Measurements from ENCODE around the gene EDN3. TPM values are rescaled to one million over a fixed set of nuclear protein-coding genes. Genes with fewer than 3 reads are reported as not detected.

The EDN3 gene
- not detected in 2 replicates for total RNA-seq

GRCh38 chr20:59300333-59301081 is at the start of gene EDN3:
EDN3 (plus strand) TSS chr20:59300611; CDS start chr20:59300813, 202 bp downstream.
- TF ChIP-seq CTCF (conservative IDR thresholded peaks at IDR 0.05; ENCODE audit: low read depth, low read length): no peak
- no peak within 1 kb of the TSS for H3K4me3 ChIP-seq (ENCODE audit: low read depth, low read length)
- no peak for DNase-seq (ENCODE audit: low read depth)

GRCh38 chr20:59253325-59253724 is 47.1 kb upstream of the EDN3 start:
- TF ChIP-seq CTCF (conservative IDR thresholded peaks at IDR 0.05; ENCODE audit: low read depth, low read length): no peak
- DNase-seq (ENCODE audit: low read depth): no peak
- H3K4me3 ChIP-seq (ENCODE audit: low read depth, low read length): no peak overlapping the region

GRCh38 chr20:59253779-59254319 is 46.6 kb upstream of the EDN3 start:
- no peak for TF ChIP-seq CTCF (conservative IDR thresholded peaks at IDR 0.05; ENCODE audit: low read depth, low read length)
- DNase-seq (ENCODE audit: low read depth): no peak
- no peak overlapping the region for H3K4me3 ChIP-seq (ENCODE audit: low read depth, low read length)

GRCh38 chr20:59255256-59255655 is 45.2 kb upstream of the EDN3 start:
- no peak for DNase-seq (ENCODE audit: low read depth)
- H3K4me3 ChIP-seq (ENCODE audit: low read depth, low read length): no peak overlapping the region
- TF ChIP-seq CTCF (conservative IDR thresholded peaks at IDR 0.05; ENCODE audit: low read depth, low read length): no peak

GRCh38 chr20:59258221-59258621 is 42.2 kb upstream of the EDN3 start:
- DNase-seq (ENCODE audit: low read depth): no peak
- no peak for TF ChIP-seq CTCF (conservative IDR thresholded peaks at IDR 0.05; ENCODE audit: low read depth, low read length)
- H3K4me3 ChIP-seq (ENCODE audit: low read depth, low read length): no peak overlapping the region

- DNase-seq (ENCODE audit: low read depth): no peak
- H3K4me3 ChIP-seq (ENCODE audit: low read depth, low read length): no peak overlapping the region
- TF ChIP-seq CTCF (conservative IDR thresholded peaks at IDR 0.05; ENCODE audit: low read depth, low read length): no peak
Measured at GRCh38 chr20:59259946-59260345, 40.5 kb upstream of the EDN3 start.

GRCh38 chr20:59265298-59265697 is 35.1 kb upstream of the EDN3 start:
- H3K4me3 ChIP-seq (ENCODE audit: low read depth, low read length): no peak overlapping the region
- DNase-seq (ENCODE audit: low read depth): no peak
- no peak for TF ChIP-seq CTCF (conservative IDR thresholded peaks at IDR 0.05; ENCODE audit: low read depth, low read length)
